A204.1 (cell line): ENCODE measurements around the gene STK40.

Experiments used
- FAIRE-seq: peaks from 2 replicates; lab custom pipeline; 2012; peaks lifted over from hg19 to GRCh38; lab: Jason Lieb, UNC

STK40 gene

GRCh38 chr1:36307601-36308330 lies 78.0 kb downstream of the STK40 start:
- FAIRE-seq: no peak

- FAIRE-seq: no peak
Measured at GRCh38 chr1:36306902-36307456, 78.7 kb downstream of the STK40 start.

GRCh38 chr1:36306210-36306901 lies 79.4 kb downstream of the STK40 start, which contains the start of gene SH3D21:
Gene SH3D21 (plus strand): TSS chr1:36306368. CDS start chr1:36306421, 53 bp downstream.
- FAIRE-seq: no peak

GRCh38 chr1:36305915-36306209 lies 79.9 kb downstream of the STK40 start:
- FAIRE-seq: no peak

- no peak for FAIRE-seq
Measured at GRCh38 chr1:36304970-36305914, 80.5 kb downstream of the STK40 start.

- FAIRE-seq: no peak
Measured at GRCh38 chr1:36304521-36304920, 81.2 kb downstream of the STK40 start.

GRCh38 chr1:36303650-36304360 lies 81.9 kb downstream of the STK40 start:
- no peak for FAIRE-seq

GRCh38 chr1:36303244-36303643 lies 82.5 kb downstream of the STK40 start:
- FAIRE-seq: no peak

- no peak for FAIRE-seq
Measured at GRCh38 chr1:36301220-36301619, 84.5 kb downstream of the STK40 start.

- FAIRE-seq: no peak
Measured at GRCh38 chr1:36300526-36300925, 85.2 kb downstream of the STK40 start.

- no peak for FAIRE-seq
Measured at GRCh38 chr1:36298640-36299039, 87.1 kb downstream of the STK40 start.

GRCh38 chr1:36297062-36297461 lies 88.7 kb downstream of the STK40 start:
- FAIRE-seq: no peak

GRCh38 chr1:36295390-36295789 lies 90.3 kb downstream of the STK40 start:
- FAIRE-seq: no peak
